Fibroblast of mammary gland (primary cell): Measurements from ENCODE around the gene AUH.
A peak's percentile ranks its signal among the peaks of the same experiment; 100 is the strongest.

Experiments
- DNase-seq: peaks from one replicate; pipeline ENCODE4 v3.0.0-alpha.2; 2010; ENCODE audit warnings: low read depth
- H3K4me3 ChIP-seq: 2 replicates; pipeline ENCODE4 v1.5.1; 2011; ENCODE audit warnings: low read depth, mild to moderate bottlenecking, low read length, moderate library complexity; ENCODE audit not compliant: control insufficient read depth
- CTCF ChIP-seq: conservative IDR thresholded peaks from 2 replicates; pipeline ENCODE4 v1.5.1; 2011; ENCODE audit warnings: low read depth, low read length, inconsistent platforms; ENCODE audit not compliant: control insufficient read depth, insufficient read depth

AUH gene

GRCh38 chr9:91186632-91187108 lies 175.0 kb downstream of the AUH start:
- no peak for TF ChIP-seq CTCF
- H3K4me3 ChIP-seq = no peak overlapping the region
- DNase-seq = peak; percentile 77

GRCh38 chr9:91185193-91185886 lies 176.4 kb downstream of the AUH start:
- no peak overlapping the region for H3K4me3 ChIP-seq
- no peak for DNase-seq
- no peak for TF ChIP-seq CTCF

DNA sequence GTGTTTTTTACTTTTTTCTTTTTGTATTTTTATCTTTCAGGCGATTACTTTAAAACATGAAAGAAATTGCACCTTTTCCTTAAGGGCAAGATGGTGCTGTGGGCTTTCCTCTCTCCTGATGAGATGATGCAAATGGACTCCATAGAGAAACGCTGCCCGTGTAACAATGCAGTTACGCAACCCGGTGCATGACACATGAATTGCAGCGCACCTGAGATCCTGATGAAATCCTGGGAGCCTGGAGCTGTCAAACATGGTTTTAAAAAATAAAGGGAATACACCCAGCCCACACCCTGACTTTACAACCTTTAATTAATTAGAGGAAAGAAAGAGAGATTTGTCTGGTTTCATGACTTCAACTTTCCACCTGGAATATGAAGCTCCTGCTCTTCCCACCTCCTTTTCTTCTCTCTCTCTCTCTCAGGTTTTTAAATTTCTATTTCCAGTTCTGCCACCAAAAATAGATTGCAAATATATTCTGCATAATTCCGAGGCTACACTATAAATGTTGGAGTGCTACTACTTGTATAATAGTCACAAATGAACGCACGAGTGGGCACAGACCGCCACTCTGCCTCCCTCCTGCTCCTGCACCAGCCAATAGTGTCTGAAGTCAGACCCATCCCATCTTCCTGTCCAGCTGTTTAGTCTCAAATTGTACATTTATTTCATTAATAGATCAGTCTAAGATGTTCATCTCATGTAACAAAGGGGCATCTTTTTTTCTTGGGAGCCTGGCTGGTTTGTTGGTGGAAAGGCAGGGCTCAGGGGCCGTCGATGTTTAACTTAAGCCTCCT lies 179.1 kb downstream of the AUH start:
- DNase-seq = peak; percentile 66
- TF ChIP-seq CTCF = no peak
- no peak overlapping the region for H3K4me3 ChIP-seq

GRCh38 chr9:91181541-91181940 lies 180.2 kb downstream of the AUH start:
- TF ChIP-seq CTCF = no peak
- no peak for DNase-seq
- H3K4me3 ChIP-seq = no peak overlapping the region

DNA sequence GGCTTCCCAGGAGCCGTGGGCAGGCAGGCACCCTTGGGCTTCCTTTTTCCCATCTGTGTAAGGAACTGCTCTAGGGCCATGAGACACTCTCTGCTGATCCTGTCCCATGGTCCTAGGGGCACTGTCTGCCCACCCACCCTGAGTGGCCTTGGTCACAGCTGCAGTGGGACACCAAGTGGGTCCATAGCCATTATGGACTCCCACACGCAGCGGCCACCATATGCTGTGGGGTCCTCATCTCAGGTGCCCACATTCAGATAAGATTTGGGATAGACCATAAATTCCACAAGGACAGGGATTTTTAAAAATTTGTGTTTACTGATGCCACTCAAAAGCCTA lies 180.8 kb downstream of the AUH start:
- no peak for TF ChIP-seq CTCF
- no peak overlapping the region for H3K4me3 ChIP-seq

DNA sequence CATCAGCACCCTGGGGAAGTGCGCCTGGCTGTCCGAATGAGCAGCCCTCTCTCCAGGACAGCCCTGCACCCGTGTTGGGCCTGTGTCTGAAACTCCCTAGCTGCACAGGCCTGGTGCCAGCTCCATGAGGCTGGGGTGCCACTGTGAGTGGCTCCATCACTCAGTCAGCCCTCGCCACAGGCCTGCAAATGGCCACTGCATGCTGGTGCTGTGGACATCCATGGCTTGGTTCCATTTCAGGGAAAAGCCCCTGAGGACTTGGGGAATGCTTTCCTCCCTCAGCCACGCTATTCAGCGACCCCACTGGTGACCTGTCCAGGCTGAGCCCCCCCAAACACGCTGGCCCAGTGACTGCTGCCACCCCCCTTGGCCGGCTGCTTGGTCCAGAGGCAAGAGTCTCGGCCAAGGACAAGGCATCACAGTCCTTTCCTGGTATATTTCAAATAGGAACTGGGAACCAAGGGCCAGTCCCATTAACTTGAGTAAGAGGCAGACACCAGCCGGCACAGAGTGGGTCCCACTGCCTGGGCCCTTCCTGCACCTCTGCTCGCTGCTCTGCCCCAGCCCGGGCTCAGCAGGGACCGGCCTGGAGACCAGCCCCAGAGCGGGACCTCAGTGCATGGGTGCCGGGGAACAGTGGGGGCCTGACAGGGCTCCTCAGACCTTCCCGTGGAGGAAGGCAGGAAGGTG lies 181.3 kb downstream of the AUH start:
- no peak overlapping the region for H3K4me3 ChIP-seq
- no peak for DNase-seq
- no peak for TF ChIP-seq CTCF

More for the DNA sequence above, 180.8 kb downstream of the AUH start:
- no peak for DNase-seq
